Activated effector memory CD4-positive, alpha-beta T cell treated with Interleukin-2 at 50 U/mL for 16 hours (primary cell): Measurements from ENCODE around the gene COX6A2.
"Not testable (repeated sequence)": the region's sequence is repeated elsewhere in the genome, so short reads cannot be mapped to it uniquely, and the experiment has no call there.

ENCODE experiments used
- DNase-seq: peaks from one replicate; pipeline ENCODE4 v3.0.0-alpha.2; 2020

Gene COX6A2

DNA sequence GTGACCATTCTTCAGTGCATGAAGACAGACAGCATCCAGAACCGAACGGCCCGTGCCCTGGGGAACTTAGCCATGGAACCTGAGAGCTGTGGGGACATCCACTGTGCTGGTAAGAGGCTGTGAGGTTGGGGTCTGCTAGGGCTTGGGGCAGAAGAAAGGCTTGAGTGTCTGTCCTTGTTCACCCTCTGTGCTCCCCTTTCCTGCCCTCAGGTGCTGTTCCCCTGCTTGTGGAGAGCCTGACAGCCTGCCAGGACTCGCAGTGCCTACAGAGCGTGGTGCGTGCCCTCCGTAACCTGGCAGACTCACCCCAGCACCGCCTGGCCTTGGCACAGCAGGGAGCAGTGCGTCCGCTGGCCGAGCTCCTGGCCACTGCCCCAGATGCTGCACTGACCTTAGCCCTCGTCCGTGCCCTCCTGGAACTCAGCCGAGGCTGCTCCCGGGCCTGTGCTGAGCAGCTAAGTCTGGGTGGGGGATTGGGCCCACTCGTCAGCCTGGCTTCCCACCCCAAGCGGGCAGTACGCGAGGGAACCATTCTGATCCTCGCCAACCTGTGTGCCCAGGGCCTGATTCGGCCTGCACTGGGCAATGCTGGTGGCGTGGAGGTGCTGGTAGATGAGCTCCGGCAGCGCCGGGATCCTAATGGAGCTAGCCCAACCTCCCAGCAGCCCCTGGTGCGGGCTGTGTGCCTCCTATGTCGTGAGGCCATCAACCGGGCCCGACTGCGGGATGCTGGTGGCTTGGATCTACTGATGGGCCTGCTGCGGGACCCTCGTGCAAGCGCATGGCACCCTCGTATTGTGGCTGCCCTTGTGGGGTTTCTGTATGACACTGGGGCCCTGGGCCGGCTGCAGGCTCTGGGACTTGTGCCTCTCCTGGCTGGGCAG lies 34.0 kb upstream of the COX6A2 start:
- no peak for DNase-seq

DNA sequence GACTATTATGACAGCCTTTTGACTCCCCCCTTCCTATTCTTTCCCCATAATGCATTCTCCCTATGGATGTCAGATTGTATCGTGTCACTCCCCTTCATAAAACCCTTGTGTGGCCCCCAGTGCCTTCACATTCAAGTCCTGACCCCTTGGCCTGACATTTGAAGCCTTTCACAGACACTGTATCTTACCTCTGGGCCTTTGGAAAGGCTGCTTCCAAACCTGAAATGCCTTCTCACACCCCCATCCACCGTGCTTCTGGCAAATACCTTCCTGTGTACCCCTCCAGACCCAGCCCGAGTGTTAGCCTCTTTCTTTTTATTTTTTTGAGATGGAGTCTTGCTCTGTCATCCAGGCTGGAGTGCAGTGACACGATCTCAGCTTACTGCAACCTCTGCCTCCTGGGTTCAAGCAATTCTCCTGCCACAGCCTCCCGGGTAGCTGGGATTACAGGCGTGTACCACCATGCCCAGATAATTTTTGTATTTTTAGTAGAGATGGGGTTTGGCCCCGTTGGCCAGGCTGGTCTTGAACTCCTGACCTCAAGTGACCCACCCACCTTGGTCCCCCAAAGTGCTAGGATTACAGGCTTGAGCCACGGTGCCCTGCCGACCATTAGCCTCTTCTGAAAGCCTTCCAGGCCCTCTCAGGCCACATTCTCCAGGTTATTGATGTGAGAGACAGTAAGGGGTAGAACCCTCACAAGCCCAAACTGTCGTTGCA lies 33.2 kb upstream of the COX6A2 start:
- DNase-seq = no peak

- DNase-seq = no peak
Measured at GRCh38 chr16:31460582-31461002, 32.4 kb upstream of the COX6A2 start.

- peak; percentile 100 for DNase-seq
Measured at GRCh38 chr16:31459687-31460581, 31.8 kb upstream of the COX6A2 start.

GRCh38 chr16:31458844-31459686 lies 30.9 kb upstream of the COX6A2 start, which contains the start of gene ARMC5:
Gene ARMC5, plus strand, starts transcription at chr16:31459501. Its CDS starts 24 bp downstream, at chr16:31459525.
- peak; percentile 93 for DNase-seq

DNA sequence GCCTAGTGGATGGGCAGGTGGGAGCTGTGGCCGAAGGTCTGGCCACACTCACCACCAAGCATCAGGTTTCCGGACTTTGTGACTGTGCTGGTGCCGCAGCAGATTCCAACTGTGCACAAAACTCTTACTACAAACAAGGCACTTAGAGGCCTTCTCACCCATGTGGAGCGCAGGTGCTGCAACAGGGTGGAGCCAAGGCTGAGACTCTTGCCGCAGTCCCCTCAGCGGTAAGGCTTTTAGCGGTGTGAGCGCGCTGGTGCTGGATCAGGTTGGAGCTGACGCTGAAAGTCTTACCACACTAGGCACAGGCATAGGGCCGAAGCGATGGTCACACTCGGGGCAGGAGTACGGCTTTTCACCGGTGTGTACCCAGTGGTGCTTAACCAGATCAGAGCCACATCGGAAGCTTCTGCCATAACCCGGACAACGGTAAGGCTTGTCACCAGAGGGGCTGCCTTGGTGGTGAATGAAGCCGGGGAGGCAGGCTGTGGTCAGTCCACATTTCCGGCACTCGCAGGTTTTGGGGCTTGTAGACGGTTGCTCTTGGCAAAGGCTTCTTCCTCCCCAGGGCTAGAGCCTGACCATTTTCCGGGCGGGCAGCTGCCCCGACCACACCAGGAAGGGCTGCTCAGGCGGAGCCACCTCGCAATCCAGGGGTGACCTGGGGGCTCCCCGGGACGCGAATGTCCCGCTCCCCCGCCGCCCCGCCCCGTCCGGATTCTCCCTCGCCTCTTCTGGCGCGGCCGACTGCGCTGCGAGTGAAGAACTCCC lies 30.1 kb upstream of the COX6A2 start:
- DNase-seq = peak; percentile 36

DNA sequence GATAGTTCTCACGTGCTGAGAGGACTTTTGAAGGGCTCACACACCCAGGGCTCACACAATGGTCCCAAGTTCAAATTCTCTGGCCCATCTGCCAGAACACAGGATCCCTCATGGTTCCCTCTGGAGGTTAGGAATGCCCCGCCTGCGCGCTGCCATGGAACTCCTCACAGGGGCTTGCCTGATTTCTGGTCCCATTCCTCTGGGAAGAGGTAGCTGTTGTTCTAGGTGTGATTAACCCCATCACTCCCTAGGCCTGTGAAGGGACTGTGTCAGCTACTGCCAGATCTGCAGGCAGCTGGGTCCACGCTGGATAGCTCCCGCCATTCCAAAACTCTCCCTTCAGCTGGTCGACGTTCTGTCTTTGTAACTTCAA lies 28.8 kb upstream of the COX6A2 start:
- DNase-seq = no peak

- DNase-seq = no peak
Measured at GRCh38 chr16:31455601-31456314, 27.6 kb upstream of the COX6A2 start.

DNA sequence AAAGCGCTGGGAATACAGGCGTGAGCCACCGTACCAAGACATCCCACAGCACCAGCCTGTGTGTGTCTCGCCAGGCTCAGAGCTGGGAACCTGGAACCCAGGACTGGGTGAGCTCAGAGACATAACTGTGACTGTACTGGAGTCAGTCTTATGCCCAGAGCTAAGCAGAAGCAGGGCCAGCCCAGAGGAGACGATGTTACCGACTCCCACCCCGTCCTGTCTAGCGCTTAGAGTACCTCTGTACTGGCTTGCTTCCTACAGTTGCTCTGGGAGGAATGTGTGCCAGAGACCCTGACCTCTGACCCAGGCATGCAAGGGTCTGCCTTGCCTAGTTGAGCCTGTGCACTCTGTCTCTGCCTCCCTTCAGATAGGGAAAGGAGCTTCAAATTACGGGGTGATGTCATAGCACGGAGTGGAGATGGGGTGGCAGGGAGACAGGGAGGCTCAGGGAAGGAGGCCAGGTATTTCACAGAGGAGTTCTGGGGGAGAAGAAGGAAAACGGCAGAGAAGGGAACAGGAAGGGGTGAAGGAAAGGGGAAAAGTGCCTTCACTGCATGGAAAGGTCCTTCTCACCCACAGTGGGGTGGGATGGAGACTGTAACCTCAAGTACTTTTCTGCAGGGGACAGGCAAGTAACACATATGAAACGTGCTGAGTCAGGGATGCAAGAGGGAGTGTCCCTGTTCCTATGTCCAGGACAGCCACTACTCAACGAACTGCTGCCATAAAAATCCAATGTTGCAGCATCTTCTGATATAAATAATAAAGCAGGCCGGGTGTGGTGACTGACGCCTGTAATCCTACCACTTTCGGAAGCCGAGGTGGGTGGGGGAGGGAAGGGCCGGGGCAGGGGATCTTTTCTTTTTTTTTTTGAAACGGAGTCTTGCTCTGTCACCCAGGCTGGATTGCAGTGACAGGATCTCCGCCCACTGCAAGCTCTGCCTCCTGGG lies 25.4 kb upstream of the COX6A2 start:
- no peak for DNase-seq

DNA sequence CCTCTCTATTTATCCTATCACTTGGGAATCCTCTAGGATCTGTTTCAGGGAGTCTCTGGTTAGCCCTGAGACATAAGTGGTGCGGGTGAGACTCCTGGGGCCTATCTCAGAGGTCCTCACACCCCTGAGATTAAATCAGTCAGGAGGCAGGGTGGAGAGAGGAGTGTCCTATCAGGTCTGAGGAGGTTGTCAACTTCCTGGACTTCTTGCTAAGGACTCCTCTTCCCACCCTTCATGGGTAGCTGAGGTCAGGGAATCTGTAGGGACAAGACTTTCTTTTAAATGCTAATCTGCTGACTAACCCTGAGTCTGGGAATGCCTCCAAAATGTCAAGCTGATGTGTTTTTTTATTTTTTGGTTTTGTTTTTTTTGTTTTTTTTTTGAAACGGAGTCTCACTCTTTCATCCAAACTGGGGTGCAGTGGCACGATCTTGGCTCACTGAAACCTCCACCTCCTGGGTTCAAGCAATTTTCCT lies 24.5 kb upstream of the COX6A2 start:
- DNase-seq = no peak

DNA sequence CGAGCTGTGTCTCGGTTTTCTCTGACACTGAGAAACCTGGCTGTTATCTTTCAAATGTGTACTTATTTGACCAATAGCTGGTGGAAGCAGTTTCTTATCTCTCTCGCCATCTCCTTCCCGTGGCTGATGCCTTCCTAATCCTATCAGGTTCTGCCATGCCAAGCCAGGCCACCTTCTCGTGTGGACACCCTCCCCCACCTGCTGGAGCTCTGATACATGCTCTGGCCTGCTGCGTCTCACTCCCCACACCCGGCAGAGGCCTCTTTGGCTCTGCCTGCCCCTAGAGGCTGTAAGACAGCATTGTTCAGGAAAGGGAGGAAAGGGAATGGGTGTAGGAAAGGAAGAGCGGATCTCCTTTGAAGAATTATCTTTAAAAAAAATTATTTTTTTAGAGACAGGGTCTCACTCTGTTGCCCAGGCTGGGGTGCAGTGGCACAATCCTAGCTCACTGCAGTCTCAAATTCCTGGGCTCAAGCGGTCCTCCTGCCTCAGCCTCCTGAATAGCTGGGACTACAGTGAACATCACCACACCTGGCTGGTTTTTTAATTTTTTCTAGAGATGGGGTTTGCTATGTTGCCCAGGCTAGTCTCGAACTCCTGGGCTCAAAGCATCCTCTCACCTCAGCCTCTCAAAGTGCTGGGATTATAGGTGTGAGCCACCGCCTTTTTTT lies 23.7 kb upstream of the COX6A2 start:
- no peak for DNase-seq

- no peak for DNase-seq
Measured at GRCh38 chr16:31451201-31451600, 23.0 kb upstream of the COX6A2 start.

GRCh38 chr16:31445931-31446330 lies 17.8 kb upstream of the COX6A2 start:
- DNase-seq = not testable (repeated sequence)

GRCh38 chr16:31441956-31442355 lies 13.8 kb upstream of the COX6A2 start:
- no peak for DNase-seq

- no peak for DNase-seq
Measured at GRCh38 chr16:31440516-31441184, 12.5 kb upstream of the COX6A2 start.

DNA sequence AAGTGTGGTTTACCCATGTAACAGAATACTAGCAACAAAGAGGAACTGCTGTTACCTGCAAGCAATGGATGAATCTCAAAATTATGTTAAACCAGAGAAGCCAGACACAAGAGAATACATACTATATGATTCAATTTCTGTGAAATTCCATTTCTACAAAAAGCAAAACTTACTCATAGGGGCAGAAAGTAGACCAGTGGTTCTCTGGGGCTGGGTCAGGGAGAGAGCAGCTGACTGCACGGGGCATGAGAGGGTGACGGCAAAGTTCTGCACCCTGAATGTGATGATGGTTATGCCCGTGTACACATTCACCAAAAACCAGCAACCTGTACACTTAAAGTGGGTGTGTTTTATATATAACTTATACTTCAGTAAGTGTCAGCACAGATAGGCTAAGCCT lies 11.4 kb upstream of the COX6A2 start:
- DNase-seq = no peak

DNA sequence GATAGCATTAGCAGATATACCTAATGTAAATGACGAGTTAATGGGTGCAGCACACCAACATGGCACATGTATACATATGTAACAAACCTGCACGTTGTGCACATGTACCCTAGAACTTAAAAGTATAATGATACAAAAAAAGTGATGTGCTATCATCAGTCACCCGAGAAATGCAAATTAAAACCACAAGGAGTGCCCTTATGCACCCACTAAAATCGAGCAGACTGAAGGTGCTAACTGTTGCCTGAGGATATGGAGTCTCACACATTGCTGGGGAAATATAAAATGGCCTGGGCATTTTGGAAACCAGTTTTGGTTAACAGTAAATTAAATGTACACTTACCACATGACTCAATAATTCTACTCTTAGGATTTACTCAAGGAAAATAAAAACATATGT lies 10.9 kb upstream of the COX6A2 start:
- not testable (repeated sequence) for DNase-seq

DNA sequence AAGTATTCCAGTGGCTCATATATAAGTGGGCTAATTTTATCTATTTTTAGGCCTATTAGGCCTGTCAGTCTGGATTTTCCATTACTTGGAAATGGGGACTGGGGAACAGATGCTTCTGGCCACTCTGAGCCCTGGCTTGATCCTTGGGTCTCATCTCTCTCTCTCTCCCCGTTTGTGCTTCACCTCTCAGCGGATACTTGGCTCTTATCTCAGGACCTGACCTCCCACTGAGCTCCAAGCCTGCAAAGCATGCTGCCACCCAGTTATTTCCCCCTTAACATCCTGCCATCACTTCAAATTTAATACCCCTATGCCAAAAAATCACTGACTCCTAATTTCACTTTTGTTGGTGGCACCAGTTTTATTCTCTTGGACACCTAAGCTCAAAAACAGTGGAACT lies 10.3 kb upstream of the COX6A2 start:
- no peak for DNase-seq
